Airway epithelial cell (primary cell): ENCODE data around the gene IMMP1L. TPM values are rescaled to one million over a fixed set of nuclear protein-coding genes. Genes with fewer than 3 reads are reported as not detected.

Experiments
- total RNA-seq: library from RNA; depleted of rRNA; stranded (reverse); fragments of >200 nt; gene quantifications from 2 replicates; pipeline ENCODE4 v1.2.3, GENCODE V29; 2015

IMMP1L gene, protein sequence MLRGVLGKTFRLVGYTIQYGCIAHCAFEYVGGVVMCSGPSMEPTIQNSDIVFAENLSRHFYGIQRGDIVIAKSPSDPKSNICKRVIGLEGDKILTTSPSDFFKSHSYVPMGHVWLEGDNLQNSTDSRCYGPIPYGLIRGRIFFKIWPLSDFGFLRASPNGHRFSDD
- 7.2 and 48.4 TPM in 2 replicates for total RNA-seq

DNA sequence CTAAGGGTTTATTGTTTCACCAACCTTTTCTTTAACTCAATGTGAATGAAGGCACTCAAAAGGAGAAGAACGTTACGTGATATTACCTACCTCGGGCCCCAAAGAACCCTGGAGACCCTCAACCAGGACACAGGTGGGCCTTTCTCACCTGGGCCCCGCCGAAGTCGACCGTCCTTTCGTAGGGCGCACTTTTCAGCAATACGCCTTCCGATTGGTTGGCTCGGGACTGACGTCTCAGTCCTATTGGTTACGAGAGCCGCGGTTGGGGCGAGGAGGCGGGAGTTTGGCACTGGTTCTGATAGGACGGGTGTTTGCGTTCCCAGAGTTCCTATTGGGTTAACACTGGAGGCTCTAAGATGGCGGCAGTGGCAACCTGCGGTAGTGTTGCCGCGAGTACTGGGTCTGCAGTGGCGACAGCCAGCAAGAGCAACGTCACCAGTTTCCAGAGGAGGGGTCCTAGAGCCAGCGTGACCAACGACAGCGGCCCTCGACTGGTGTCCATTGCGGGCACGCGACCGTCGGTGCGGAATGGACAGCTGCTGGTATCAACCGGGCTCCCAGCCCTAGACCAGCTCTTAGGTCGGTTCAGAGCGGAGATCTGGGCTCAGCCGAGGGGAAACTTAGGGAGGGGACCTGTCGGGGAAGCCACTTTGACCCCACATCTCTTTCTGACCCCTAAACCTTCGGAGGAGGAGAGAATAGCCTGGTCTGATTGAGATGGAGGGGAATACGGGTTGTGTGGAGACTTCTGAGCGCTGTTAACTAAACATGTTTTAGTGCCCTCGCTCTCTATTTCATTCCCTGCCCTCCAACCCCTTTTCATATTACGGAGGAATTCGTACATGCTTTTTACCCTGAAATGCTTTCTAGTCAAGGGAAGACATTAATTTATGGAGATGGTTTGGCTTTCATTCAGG, at the start of gene IMMP1L, which contains the start of gene ELP4:
IMMP1L (minus strand) TSS at position 194 of the 917 bp plus-strand sequence. CDS start 46,346 bp downstream, outside the sequence.
ELP4 (plus strand) TSS at position 339 of the 917 bp plus-strand sequence; CDS start at position 357, 18 bp downstream.

Other genes starting within 250 kb of the IMMP1L start
- gene DCDC1, start 139.9 kb downstream of the IMMP1L start, total RNA-seq = not detected in 2 replicates
- 3.4 and 7.3 TPM in 2 replicates for gene DNAJC24, start 139.8 kb downstream of the IMMP1L start, total RNA-seq
- gene ELP4, start 145 bp upstream of the IMMP1L start, total RNA-seq = 20.4 and 20.8 TPM in 2 replicates